Upper lobe of left lung (tissue), 6 donors: ENCODE measurements around the gene ZBTB8A. TPM values are rescaled to one million over a fixed set of nuclear protein-coding genes. Genes with fewer than 3 reads are reported as not detected.
"Not testable (repeated sequence)": the region's sequence is repeated elsewhere in the genome, so short reads cannot be mapped to it uniquely, and the experiment has no call there.

Experiments
- ATAC-seq, 2 donors: fragments of 200-7000 bp; cut with Tn5 transposase; one replicate each; pipeline ENCODE4 v1.9.1; 2022; ENCODE audit warnings: mild to moderate bottlenecking in 2 of 2, moderate library complexity in 2 of 2; ENCODE audit not compliant: low FRiP score in 2 of 2
- DNase-seq, 2 donors: peaks; one replicate each; pipeline ENCODE4 v3.0.0-alpha.2; 2019 to 2020
- H3K27ac ChIP-seq, 4 donors: fragments of 200-600 bp; sonication (generic); one replicate each; pipeline ENCODE4 v1.5.1; 2016 to 2019
- H3K27me3 ChIP-seq, 4 donors: fragments of 200-600 bp; sonication (generic); one replicate each; pipeline ENCODE4 v1.5.1; 2017 to 2019
- H3K36me3 ChIP-seq, 4 donors: fragments of 200-600 bp; sonication (generic); one replicate each; pipeline ENCODE4 v1.5.1; 2016 to 2019
- H3K4me1 ChIP-seq, 4 donors: fragments of 200-600 bp; sonication (generic); one replicate each; pipeline ENCODE4 v1.5.1; 2018 to 2019
- H3K4me3 ChIP-seq, 4 donors: fragments of 200-600 bp; sonication (generic); one replicate each; pipeline ENCODE4 v1.5.1; 2017 to 2019; ENCODE audit warnings: mild to moderate bottlenecking in 2 of 4, moderate library complexity in 1 of 4
- H3K9me3 ChIP-seq, 4 donors: fragments of 200-600 bp; sonication (generic); one replicate each; pipeline ENCODE4 v1.5.1; 2018 to 2019
- CTCF ChIP-seq, 6 experiments: fragments of 450-650 bp in 4 of 6; fragments of 200-600 bp in 2 of 6; sonication (generic) in 2 of 6; IDR thresholded peaks; one replicate each; pipeline ENCODE4 v1.5.1; 2016 to 2019; ENCODE audit warnings: antibody characterized with exemption in 6 of 6
- EP300 ChIP-seq, 4 donors: sonication (generic); formaldehyde crosslinking; IDR thresholded peaks; one replicate each; pipeline ENCODE4 v1.5.1; 2017; ENCODE audit warnings: antibody characterized with exemption in 4 of 4, control low read depth in 2 of 4
- POLR2A ChIP-seq, 4 donors: fragments of 450-650 bp; IDR thresholded peaks; one replicate each; pipeline ENCODE4 v1.5.1; 2016 to 2017; ENCODE audit warnings: antibody characterized with exemption in 4 of 4, mild to moderate bottlenecking in 2 of 4
- POLR2AphosphoS5 ChIP-seq, 2 donors: sonication (generic); formaldehyde crosslinking; IDR thresholded peaks; one replicate each; pipeline ENCODE4 v1.5.1; 2017; ENCODE audit warnings: antibody characterized with exemption in 2 of 2
- WGBS, 2 donors: methylation state at CpG; one replicate each; pipeline ENCODE4 v1.1.5; 2017 to 2018; 5-methylcytosine and 5-hydroxymethylcytosine counted together
- total RNA-seq, 6 donors: library from RNA; depleted of rRNA in 4 of 6; stranded (reverse); fragments of >200 nt in 4 of 6; gene quantifications; one replicate each; pipeline versions ENCODE4 v1.1.0 to v1.2.1, GENCODE V29; 2016 to 2021
- donor health status: DM: no; HTN: no; CAD: no; lungs with moderate emphysema.
- donor health status: DM: no; HTN: yes; CAD: no; lungs with severe emphysema.

Gene ZBTB8A
- total RNA-seq, 6 donors from 2014 or later = 5.1 to 12.0 (median 6.4) TPM

- DNase-seq (no peak), ATAC-seq (no peak)
- TF ChIP-seq POLR2A (IDR thresholded peaks at IDR 0.05) = no peak
- no peak for TF ChIP-seq EP300 (IDR thresholded peaks at IDR 0.05)
- no peak for TF ChIP-seq CTCF (IDR thresholded peaks at IDR 0.05)
- no peak for TF ChIP-seq POLR2AphosphoS5 (IDR thresholded peaks at IDR 0.05)
- H3K36me3 ChIP-seq = no peaks in the 10 kb centered on the region
- 93 to 94% methylated on average over 5 of the region's 6 CpGs for WGBS, 2 donors
- H3K4me1 ChIP-seq = peaks cover 0 to 9% (median 0%) of the 10 kb centered on the region in 4 donors
- no peaks in the 10 kb centered on the region for H3K27me3 ChIP-seq
- H3K9me3 ChIP-seq = no peaks in the 10 kb centered on the region
- no peak overlapping the region for H3K27ac ChIP-seq
- peak overlapping the region in 1 of 4 donors; percentile 40 for H3K4me3 ChIP-seq
Measured at GRCh38 chr1:32521165-32521564, 18.1 kb upstream of the ZBTB8A start.

GRCh38 chr1:32525053-32525452 lies 14.2 kb upstream of the ZBTB8A start:
- no peaks in the 10 kb centered on the region for H3K9me3 ChIP-seq
- ATAC-seq (peak in 1 of 2 donors; percentile 35), DNase-seq (no peak)
- TF ChIP-seq EP300 (IDR thresholded peaks at IDR 0.05) = no peak
- no peak for TF ChIP-seq POLR2A (IDR thresholded peaks at IDR 0.05)
- no peak for TF ChIP-seq POLR2AphosphoS5 (IDR thresholded peaks at IDR 0.05)
- no peak for TF ChIP-seq CTCF (IDR thresholded peaks at IDR 0.05)
- H3K4me1 ChIP-seq = peaks cover 0 to 8% (median 0%) of the 10 kb centered on the region in 4 donors
- H3K27me3 ChIP-seq = no peaks in the 10 kb centered on the region
- 79 to 82% methylated on average over 3 of the region's 3 CpGs for WGBS, 2 donors
- H3K4me3 ChIP-seq = no peak overlapping the region
- no peaks in the 10 kb centered on the region for H3K36me3 ChIP-seq
- no peak overlapping the region for H3K27ac ChIP-seq

GRCh38 chr1:32525661-32526444 lies 13.4 kb upstream of the ZBTB8A start:
- no peaks in the 10 kb centered on the region for H3K36me3 ChIP-seq
- peaks cover 0 to under 1% (median 0%) of the 10 kb centered on the region in 4 donors for H3K4me1 ChIP-seq
- H3K4me3 ChIP-seq = no peak overlapping the region
- WGBS, 2 donors = 92 to 96% methylated on average over 8 to 9 of the region's 9 CpGs
- no peaks in the 10 kb centered on the region for H3K9me3 ChIP-seq
- peak in 1 of 2 donors; percentile 46 for ATAC-seq
- H3K27ac ChIP-seq = no peak overlapping the region
- no peaks in the 10 kb centered on the region for H3K27me3 ChIP-seq
- TF ChIP-seq EP300 (IDR thresholded peaks at IDR 0.05) (no peak), POLR2A (IDR thresholded peaks at IDR 0.05) (no peak), POLR2AphosphoS5 (IDR thresholded peaks at IDR 0.05) (no peak), CTCF (IDR thresholded peaks at IDR 0.05) (no peak)
- no peak for DNase-seq

GRCh38 chr1:32528550-32528949 lies 10.7 kb upstream of the ZBTB8A start:
- H3K4me3 ChIP-seq, H3K27me3 ChIP-seq, DNase-seq, H3K4me1 ChIP-seq, H3K36me3 ChIP-seq, H3K27ac ChIP-seq, ATAC-seq, H3K9me3 ChIP-seq: not testable (repeated sequence)
- WGBS, 2 donors = 85 to 89% methylated on average over 10 of the region's 10 CpGs

GRCh38 chr1:32533792-32534327 lies 5.4 kb upstream of the ZBTB8A start:
- no peaks in the 10 kb centered on the region for H3K27me3 ChIP-seq
- WGBS, 2 donors = 60 to 71% methylated on average over 4 of the region's 4 CpGs
- no peaks in the 10 kb centered on the region for H3K36me3 ChIP-seq
- no peaks in the 10 kb centered on the region for H3K9me3 ChIP-seq
- H3K4me3 ChIP-seq = no peak overlapping the region
- ATAC-seq (no peak), DNase-seq (no peak)
- H3K4me1 ChIP-seq = peaks cover 0 to 4% (median 3%) of the 10 kb centered on the region in 4 donors
- H3K27ac ChIP-seq = no peak overlapping the region
- TF ChIP-seq CTCF (IDR thresholded peaks at IDR 0.05) (no peak), POLR2AphosphoS5 (IDR thresholded peaks at IDR 0.05) (no peak), POLR2A (IDR thresholded peaks at IDR 0.05) (no peak), EP300 (IDR thresholded peaks at IDR 0.05) (no peak)
